GM18951 (cell line): ENCODE results near the gene ADGRG1.

Experiments used
- POLR2A ChIP-seq: IDR thresholded peaks from 4 replicates; pipeline ENCODE4 v1.6.1; 2011; ENCODE audit warnings: mild to moderate bottlenecking; ENCODE audit not compliant: insufficient read length, insufficient read depth; ENCODE audit errors: extremely low read depth
- in situ Hi-C: fragments of 300-500 bp; cut with MboI; formaldehyde crosslinking; loops from one replicate; pipeline ENCODE4 v1.12.0; 2022; ENCODE audit warnings: low sequenced_read_pairs, mixed read lengths, inconsistent platforms; ENCODE audit not compliant: unreplicated experiment

Gene ADGRG1

DNA sequence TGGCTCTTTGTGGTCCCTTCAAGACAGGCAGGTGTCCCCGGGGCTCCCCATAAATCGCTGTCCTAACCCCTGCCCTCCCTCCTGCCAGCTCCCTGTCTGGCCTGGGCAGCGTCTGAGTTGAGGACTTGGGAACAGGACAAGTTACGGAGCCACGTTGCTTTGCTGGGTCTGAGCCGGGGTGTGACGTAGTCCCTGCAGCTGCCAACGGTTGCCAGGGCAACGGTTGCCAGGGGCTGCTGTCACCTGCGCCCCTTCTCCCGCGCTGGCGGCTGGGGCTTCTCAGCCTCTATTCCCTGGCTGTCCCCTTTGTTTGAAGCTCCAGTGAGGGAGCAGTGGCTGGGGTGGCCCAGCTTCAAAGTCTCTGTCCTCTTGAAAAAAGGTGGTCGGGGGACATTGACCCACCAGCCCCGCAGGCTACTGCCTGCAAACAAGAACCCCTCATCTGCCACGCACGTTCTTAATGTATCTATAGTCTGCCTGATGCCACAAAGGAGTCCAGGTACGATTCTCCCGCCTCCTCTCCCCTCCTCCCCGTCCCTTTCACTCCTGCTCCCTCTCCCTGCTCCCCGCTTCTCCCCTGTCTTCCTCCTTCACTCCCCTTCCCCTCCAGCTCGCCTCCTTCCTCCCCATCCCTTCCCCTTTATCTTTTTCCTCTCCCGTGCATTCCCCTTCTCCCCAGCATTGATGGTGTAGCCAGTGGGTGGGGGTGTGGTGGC lies 10.9 kb downstream of the ADGRG1 start:
- in situ Hi-C loops, result loop anchor here (5.0 kb wide), 1 partner anchor 37 kb away; no protein-coding TSS in a partner anchor
- TF ChIP-seq POLR2A, result no peak

GRCh38 chr16:57640185-57640584 lies 11.8 kb downstream of the ADGRG1 start:
- TF ChIP-seq POLR2A, result no peak
- in situ Hi-C loops, result no loop called here

DNA sequence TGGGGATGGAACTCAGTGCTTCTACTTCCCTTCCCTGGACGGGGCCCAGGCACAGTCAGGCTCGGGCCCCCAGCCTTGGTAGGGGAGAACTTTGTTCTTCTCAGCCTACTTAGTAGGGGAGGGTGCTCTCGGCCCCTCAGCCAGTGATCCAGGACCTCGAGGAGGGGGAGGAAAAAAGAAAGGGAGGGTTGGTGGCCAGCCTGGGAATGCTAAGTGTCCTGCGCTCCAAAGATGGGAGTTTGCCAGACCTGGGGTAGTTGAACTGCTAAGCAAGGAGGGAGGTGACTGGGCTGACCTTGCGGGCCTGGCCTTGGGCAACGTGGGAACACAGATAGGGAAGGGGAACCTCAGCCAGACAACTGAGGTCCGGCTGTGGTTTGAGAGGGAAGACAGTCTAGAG lies 12.2 kb downstream of the ADGRG1 start:
- in situ Hi-C loops, result no loop called here
- TF ChIP-seq POLR2A, result no peak

- no peak for TF ChIP-seq POLR2A
- in situ Hi-C loops, result no loop called here
Measured at GRCh38 chr16:57642160-57643135, 14.0 kb downstream of the ADGRG1 start.

- in situ Hi-C loops, result no loop called here
- no peak for TF ChIP-seq POLR2A
Measured at GRCh38 chr16:57643147-57643874, 14.9 kb downstream of the ADGRG1 start.

GRCh38 chr16:57643910-57644309 lies 15.5 kb downstream of the ADGRG1 start:
- in situ Hi-C loops, result no loop called here
- TF ChIP-seq POLR2A, result no peak

DNA sequence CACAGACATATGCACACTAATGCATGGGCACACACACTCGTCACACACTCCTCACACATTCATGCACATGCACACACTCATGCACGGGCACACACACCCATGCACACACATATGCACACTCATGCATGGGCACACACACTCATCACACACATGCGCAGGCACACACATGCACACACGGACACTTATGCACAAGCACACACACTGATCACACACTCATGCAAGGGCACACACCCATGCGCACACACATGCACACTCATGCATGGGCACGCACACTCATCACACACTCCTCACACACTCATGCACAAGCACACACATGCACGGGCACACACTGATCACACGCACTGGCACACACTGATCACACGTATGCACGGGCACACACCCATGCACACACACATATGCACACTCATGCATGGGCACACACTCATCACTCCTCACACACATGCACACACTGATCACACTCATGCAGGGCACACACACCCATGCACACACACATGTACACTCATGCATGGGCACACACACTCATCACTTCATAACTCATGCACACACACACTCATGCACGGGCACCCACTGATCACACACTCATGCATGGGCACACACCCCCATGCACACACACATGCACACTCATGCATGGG lies 16.1 kb downstream of the ADGRG1 start:
- in situ Hi-C loops, result no loop called here
- TF ChIP-seq POLR2A, result no peak

DNA sequence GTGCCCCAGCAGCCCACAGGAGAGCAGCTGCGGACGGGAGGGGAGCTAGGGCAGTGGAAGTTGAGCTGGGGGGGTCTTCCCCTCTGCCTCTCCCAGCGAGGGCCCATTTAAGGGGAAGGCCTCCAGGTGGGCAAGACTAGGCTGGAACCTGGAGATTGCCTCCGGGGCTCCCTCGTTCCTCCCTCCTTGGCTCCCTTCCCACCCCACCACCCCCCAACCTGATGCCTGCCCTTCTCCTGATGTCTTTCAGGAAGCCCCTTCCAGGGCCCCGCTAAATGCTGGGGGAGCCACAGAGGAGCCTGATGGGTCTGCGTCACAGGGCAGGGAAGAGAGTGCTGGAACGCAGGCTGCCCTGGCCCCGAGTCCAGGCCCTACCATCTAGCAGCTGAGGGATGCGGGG lies 16.7 kb downstream of the ADGRG1 start:
- TF ChIP-seq POLR2A, result no peak
- in situ Hi-C loops, result no loop called here

GRCh38 chr16:57645691-57646387 lies 17.4 kb downstream of the ADGRG1 start:
- TF ChIP-seq POLR2A, result no peak
- in situ Hi-C loops, result no loop called here

DNA sequence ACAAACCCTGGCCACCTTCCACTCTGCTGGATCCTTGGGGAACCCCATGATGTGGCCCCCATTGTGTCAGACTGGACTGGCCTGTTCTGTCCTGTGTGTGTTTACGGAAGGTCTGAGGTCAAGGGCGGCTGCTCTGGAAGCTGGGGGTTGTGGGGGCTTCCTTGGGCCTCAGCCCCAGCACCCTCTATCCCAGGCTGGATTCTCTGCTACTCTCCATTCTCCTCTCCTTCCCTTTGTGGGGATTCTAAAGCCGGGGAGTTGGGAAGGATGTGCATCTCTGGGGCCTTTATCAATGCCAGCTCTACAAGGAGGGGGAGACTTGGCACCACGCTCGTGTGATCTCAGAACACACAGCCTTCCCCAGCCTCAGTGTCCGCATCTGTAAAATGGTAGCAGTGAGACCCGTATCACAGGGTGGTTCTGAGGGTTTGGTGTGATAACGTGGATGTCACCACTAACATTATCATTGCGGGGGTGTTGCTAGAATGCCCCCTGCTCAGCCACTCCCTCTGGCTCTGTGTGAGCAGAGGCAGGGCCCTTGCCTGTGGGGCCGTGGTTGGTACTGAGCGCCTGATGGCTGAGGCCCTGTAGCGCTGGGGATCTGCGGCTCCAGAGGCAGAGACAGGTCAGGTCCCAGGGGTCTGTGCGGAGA lies 18.1 kb downstream of the ADGRG1 start:
- no peak for TF ChIP-seq POLR2A
- in situ Hi-C loops, result no loop called here

DNA sequence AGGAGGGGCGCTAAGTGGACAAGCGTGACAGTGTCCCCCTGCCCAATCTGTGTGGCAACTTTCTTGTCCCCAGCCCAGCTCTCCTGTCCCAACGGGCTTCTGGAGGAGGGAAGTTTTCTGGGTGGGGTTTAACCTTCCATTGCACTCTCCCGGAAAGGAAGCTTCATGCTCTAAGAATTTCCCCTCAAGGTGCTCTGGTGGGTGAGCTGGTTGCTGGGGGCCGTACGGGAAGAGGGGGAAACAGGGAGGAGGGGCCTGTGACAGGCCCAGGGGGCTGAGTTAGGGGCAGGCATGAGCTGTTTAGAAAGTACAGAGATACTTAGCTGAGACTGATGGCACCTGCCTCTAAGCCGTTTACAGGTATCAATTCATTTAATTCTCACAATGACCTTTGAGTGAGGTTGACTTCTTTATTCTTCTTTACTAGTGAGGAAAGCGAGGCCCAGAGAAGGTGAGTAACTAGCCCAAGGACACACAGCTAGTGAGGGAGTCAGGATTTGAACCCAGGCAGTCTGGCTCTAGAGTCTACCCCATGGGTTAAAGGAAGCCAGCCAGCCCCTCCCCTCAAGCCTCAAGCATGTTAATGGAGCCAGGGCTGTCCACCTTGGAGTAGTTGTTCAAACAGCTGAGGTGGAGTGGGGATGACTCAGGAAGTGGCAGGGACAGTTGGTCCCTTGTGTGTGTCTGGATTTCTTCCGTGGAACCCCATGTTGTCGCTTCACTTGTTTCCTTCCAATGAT lies 18.9 kb downstream of the ADGRG1 start:
- TF ChIP-seq POLR2A, result no peak
- in situ Hi-C loops, result no loop called here
